Activated gamma-delta T cell (primary cell): Measurements from ENCODE around the gene BTAF1.
"Not testable (repeated sequence)": the region's sequence is repeated elsewhere in the genome, so short reads cannot be mapped to it uniquely, and the experiment has no call there.

Experiments
- DNase-seq: peaks from one replicate; lab custom pipeline; 2025; lab: John Stamatoyannopoulos, UW

The BTAF1 gene

GRCh38 chr10:91978585-91978984 lies 55.0 kb downstream of the BTAF1 start:
- no peak for DNase-seq

GRCh38 chr10:91980319-91980718 lies 56.7 kb downstream of the BTAF1 start:
- DNase-seq = no peak

- no peak for DNase-seq
These were observed 59.8 kb downstream of the BTAF1 start for GRCh38 chr10:91983416-91983815.

GRCh38 chr10:91987397-91988037 lies 63.9 kb downstream of the BTAF1 start:
- no peak for DNase-seq

- DNase-seq = no peak
These were observed 68.5 kb downstream of the BTAF1 start for GRCh38 chr10:91992031-91992430.

- DNase-seq = no peak
These were observed 72.7 kb downstream of the BTAF1 start for GRCh38 chr10:91996266-91996665.

GRCh38 chr10:92001581-92001980 lies 78.0 kb downstream of the BTAF1 start:
- DNase-seq = no peak

GRCh38 chr10:92001995-92002394 lies 78.4 kb downstream of the BTAF1 start:
- DNase-seq = no peak

- DNase-seq = no peak
These were observed 79.7 kb downstream of the BTAF1 start for GRCh38 chr10:92003258-92003657.

GRCh38 chr10:92005978-92006377 lies 82.4 kb downstream of the BTAF1 start:
- no peak for DNase-seq

- no peak for DNase-seq
These were observed 85.9 kb downstream of the BTAF1 start for GRCh38 chr10:92009445-92009844.

GRCh38 chr10:92010047-92010735 lies 86.6 kb downstream of the BTAF1 start:
- no peak for DNase-seq

GRCh38 chr10:92011560-92012214 lies 88.1 kb downstream of the BTAF1 start:
- no peak for DNase-seq

- DNase-seq = no peak
These were observed 91.0 kb downstream of the BTAF1 start for GRCh38 chr10:92014620-92015019.

GRCh38 chr10:92024700-92025099 lies 101.1 kb downstream of the BTAF1 start:
- DNase-seq = no peak

GRCh38 chr10:92025340-92025739 lies 101.8 kb downstream of the BTAF1 start:
- DNase-seq = not testable (repeated sequence)

GRCh38 chr10:92027141-92027540 lies 103.6 kb downstream of the BTAF1 start:
- DNase-seq = no peak

- no peak for DNase-seq
These were observed 108.0 kb downstream of the BTAF1 start for GRCh38 chr10:92031580-92031979.

- DNase-seq = not testable (repeated sequence)
These were observed 109.5 kb downstream of the BTAF1 start for GRCh38 chr10:92033070-92033469.

GRCh38 chr10:92038949-92039348 lies 115.4 kb downstream of the BTAF1 start:
- no peak for DNase-seq

GRCh38 chr10:92042541-92042940 lies 119.0 kb downstream of the BTAF1 start:
- DNase-seq = no peak

- no peak for DNase-seq
These were observed 122.1 kb downstream of the BTAF1 start for GRCh38 chr10:92045641-92046106.

GRCh38 chr10:92047215-92047614 lies 123.6 kb downstream of the BTAF1 start:
- no peak for DNase-seq
